Measurements from ENCODE around the gene SDCBP2. TPM values are rescaled to one million over a fixed set of nuclear protein-coding genes. Genes with fewer than 3 reads are reported as not detected.

The SDCBP2 gene
- total and polyA plus RNA-seq, 2 experiments from 2014 or later, result 3.2 to 5.3 TPM

DNA sequence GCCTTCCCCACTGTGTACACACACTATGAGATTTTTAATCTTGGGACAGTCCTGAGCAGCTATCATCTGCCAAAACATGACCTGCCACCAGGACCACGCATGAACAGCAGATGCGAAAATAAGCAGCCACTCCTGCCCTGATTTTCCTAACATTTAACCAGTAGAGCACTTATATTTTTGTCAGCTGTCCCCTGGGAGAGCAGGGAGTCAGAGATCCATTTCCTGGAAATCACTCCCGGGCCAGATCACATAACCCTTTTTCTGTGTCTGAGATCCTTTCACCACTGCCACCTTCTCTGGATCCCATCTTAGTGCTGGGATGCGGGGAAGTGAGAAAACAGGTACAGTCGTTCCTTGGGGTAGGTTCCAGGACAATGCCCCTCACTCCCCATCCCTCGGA, 5.7 kb downstream of the SDCBP2 start:
- no peaks in the 10 kb centered on the region for H3K9me3 Mint-ChIP-seq
- DNase-seq (ENCODE audit: low spot score), result no peak
- H3K79me2 ChIP-seq (replicated peaks; ENCODE audit: insufficient read depth), result peaks cover 27% of the 10 kb centered on the region
- H3K27me3 ChIP-seq (ENCODE audit: insufficient read depth), result no peaks in the 10 kb centered on the region
- peaks cover 8% of the 10 kb centered on the region; the same call in 2 of the 3 replicates for H3K4me1 Mint-ChIP-seq
- no peak overlapping the region for H3K4me3 Mint-ChIP-seq
- H3K36me3 Mint-ChIP-seq (ENCODE audit: low read depth), result no peaks in the 10 kb centered on the region; the same call in 1 of the 3 replicates
- H2AFZ ChIP-seq, result no peak overlapping the region
- H3K4me3 ChIP-seq, result no peak overlapping the region
- TF ChIP-seq ZNF114 (CRISPR knock-in tag; IDR thresholded peaks at IDR 0.05), result no peak
- no peak for TF ChIP-seq ZNF331 (CRISPR knock-in tag; IDR thresholded peaks at IDR 0.05; ENCODE audit: low read depth)
- no peak for TF ChIP-seq NANOG (IDR thresholded peaks at IDR 0.05; ENCODE audit: borderline replicate concordance)
- no peak for TF ChIP-seq CREB1 (CRISPR knock-in tag; IDR thresholded peaks at IDR 0.05; ENCODE audit: low read depth)
- TF ChIP-seq, protein P1, sequence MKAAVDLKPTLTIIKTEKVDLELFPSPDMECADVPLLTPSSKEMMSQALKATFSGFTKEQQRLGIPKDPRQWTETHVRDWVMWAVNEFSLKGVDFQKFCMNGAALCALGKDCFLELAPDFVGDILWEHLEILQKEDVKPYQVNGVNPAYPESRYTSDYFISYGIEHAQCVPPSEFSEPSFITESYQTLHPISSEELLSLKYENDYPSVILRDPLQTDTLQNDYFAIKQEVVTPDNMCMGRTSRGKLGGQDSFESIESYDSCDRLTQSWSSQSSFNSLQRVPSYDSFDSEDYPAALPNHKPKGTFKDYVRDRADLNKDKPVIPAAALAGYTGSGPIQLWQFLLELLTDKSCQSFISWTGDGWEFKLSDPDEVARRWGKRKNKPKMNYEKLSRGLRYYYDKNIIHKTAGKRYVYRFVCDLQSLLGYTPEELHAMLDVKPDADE (IDR thresholded peaks at IDR 0.05), result no peak
- TF ChIP-seq EZH2 (IDR thresholded peaks at IDR 0.05; ENCODE audit: low read depth, unreplicated experiment), result no peak
- TF ChIP-seq POLR2AphosphoS5 (IDR thresholded peaks at IDR 0.05; ENCODE audit: low read depth), result no peak
- TF ChIP-seq STAT1 (IDR thresholded peaks at IDR 0.05; ENCODE audit: unreplicated experiment), result no peak
- TF ChIP-seq, protein P2, sequence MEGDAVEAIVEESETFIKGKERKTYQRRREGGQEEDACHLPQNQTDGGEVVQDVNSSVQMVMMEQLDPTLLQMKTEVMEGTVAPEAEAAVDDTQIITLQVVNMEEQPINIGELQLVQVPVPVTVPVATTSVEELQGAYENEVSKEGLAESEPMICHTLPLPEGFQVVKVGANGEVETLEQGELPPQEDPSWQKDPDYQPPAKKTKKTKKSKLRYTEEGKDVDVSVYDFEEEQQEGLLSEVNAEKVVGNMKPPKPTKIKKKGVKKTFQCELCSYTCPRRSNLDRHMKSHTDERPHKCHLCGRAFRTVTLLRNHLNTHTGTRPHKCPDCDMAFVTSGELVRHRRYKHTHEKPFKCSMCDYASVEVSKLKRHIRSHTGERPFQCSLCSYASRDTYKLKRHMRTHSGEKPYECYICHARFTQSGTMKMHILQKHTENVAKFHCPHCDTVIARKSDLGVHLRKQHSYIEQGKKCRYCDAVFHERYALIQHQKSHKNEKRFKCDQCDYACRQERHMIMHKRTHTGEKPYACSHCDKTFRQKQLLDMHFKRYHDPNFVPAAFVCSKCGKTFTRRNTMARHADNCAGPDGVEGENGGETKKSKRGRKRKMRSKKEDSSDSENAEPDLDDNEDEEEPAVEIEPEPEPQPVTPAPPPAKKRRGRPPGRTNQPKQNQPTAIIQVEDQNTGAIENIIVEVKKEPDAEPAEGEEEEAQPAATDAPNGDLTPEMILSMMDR (conservative IDR thresholded peaks at IDR 0.05; ENCODE audit: low read depth in 2 of 2), result no peak
- TF ChIP-seq EZH2phosphoT487 (IDR thresholded peaks at IDR 0.05; ENCODE audit: unreplicated experiment), result no peak
- TF ChIP-seq, protein P3, sequence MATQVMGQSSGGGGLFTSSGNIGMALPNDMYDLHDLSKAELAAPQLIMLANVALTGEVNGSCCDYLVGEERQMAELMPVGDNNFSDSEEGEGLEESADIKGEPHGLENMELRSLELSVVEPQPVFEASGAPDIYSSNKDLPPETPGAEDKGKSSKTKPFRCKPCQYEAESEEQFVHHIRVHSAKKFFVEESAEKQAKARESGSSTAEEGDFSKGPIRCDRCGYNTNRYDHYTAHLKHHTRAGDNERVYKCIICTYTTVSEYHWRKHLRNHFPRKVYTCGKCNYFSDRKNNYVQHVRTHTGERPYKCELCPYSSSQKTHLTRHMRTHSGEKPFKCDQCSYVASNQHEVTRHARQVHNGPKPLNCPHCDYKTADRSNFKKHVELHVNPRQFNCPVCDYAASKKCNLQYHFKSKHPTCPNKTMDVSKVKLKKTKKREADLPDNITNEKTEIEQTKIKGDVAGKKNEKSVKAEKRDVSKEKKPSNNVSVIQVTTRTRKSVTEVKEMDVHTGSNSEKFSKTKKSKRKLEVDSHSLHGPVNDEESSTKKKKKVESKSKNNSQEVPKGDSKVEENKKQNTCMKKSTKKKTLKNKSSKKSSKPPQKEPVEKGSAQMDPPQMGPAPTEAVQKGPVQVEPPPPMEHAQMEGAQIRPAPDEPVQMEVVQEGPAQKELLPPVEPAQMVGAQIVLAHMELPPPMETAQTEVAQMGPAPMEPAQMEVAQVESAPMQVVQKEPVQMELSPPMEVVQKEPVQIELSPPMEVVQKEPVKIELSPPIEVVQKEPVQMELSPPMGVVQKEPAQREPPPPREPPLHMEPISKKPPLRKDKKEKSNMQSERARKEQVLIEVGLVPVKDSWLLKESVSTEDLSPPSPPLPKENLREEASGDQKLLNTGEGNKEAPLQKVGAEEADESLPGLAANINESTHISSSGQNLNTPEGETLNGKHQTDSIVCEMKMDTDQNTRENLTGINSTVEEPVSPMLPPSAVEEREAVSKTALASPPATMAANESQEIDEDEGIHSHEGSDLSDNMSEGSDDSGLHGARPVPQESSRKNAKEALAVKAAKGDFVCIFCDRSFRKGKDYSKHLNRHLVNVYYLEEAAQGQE (IDR thresholded peaks at IDR 0.05; ENCODE audit: unreplicated experiment), result no peak
- TF ChIP-seq JUNB (IDR thresholded peaks at IDR 0.05; ENCODE audit: unreplicated experiment), result no peak
- H3K9me2 ChIP-seq (ENCODE audit: insufficient read depth), result no peaks in the 10 kb centered on the region
- H3K4me2 ChIP-seq, result no peak overlapping the region
- H3K4me1 ChIP-seq (ENCODE audit: insufficient read depth), result peaks cover 7% of the 10 kb centered on the region
- no peaks in the 10 kb centered on the region for H3F3A ChIP-seq (replicated peaks; ENCODE audit: low read depth)
- peaks cover 16% of the 10 kb centered on the region; the same call in 1 of the 2 replicates for H4K20me1 ChIP-seq (replicated peaks; ENCODE audit: insufficient read depth)
- ATAC-seq, result no peak
- no peaks in the 10 kb centered on the region for H3K36me3 ChIP-seq (ENCODE audit: insufficient read depth)
- no peak overlapping the region for H3K27ac Mint-ChIP-seq
- H3K27ac ChIP-seq (ENCODE audit: low read depth), result no peak overlapping the region
- peaks cover 7% of the 10 kb centered on the region for H3K27me3 Mint-ChIP-seq (ENCODE audit: insufficient read depth, low read depth, poor library complexity)

Data from GM23338 (cell line).